SH-SY5Y (cell line): Measurements from ENCODE around the gene AKAP6.

Experiments
- GATA2 ChIP-seq: IDR thresholded peaks from 2 replicates; pipeline ENCODE4 v1.6.1; 2011; ENCODE audit warnings: mild to moderate bottlenecking, low read depth, low read length
- GATA3 ChIP-seq: IDR thresholded peaks from 2 replicates; pipeline ENCODE4 v1.6.1; 2011; ENCODE audit warnings: low read depth, mild to moderate bottlenecking, low read length, moderate library complexity

DNA sequence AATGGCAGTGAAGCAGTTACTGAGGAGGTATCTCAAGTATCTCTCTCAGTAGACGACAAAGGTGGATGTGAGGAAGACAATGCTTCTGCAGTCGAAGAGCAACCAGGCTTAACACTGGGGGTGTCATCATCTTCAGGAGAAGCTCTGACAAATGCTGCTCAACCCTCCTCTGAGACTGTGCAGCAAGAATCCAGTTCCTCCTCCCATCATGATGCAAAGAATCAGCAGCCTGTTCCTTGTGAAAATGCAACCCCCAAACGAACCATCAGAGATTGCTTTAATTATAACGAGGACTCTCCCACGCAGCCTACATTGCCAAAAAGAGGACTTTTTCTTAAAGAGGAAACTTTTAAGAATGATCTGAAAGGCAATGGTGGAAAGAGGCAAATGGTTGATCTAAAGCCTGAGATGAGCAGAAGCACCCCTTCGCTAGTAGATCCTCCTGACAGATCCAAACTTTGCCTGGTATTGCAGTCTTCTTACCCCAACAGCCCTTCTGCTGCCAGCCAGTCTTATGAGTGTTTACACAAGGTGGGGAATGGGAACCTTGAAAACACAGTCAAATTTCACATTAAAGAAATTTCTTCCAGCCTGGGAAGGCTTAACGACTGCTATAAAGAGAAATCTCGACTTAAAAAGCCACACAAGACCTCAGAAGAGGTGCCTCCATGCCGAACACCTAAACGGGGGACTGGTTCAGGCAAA lies 216.6 kb downstream of the AKAP6 start:
- TF ChIP-seq GATA3 (no peak), GATA2 (no peak)
